Subcutaneous abdominal adipose tissue (tissue), 5 donors: ENCODE data around the gene LNX1.

Experiments used
- H3K27ac ChIP-seq: one replicate; pipeline ENCODE4 v1.7.0; 2013; ENCODE audit warnings: low read depth, mild to moderate bottlenecking, inconsistent platforms, low read length, moderate library complexity
- H3K27me3 ChIP-seq, 5 donors: one replicate each; pipeline ENCODE4 v1.7.0; 2013; ENCODE audit warnings: low read length in 5 of 5, inconsistent platforms in 1 of 5; ENCODE audit not compliant: control insufficient read depth in 5 of 5, insufficient read depth in 4 of 5
- H3K36me3 ChIP-seq, 5 donors: one replicate each; pipeline ENCODE4 v1.7.0; 2013; ENCODE audit warnings: low read length in 5 of 5; ENCODE audit not compliant: control insufficient read depth in 5 of 5, insufficient read depth in 5 of 5
- H3K4me1 ChIP-seq, 5 donors: one replicate each; pipeline ENCODE4 v1.7.0; 2013; ENCODE audit warnings: low read length in 5 of 5, mild to moderate bottlenecking in 3 of 5, moderate library complexity in 1 of 5; ENCODE audit not compliant: control insufficient read depth in 5 of 5, insufficient read depth in 5 of 5
- H3K4me3 ChIP-seq, 5 donors: one replicate each; pipeline ENCODE4 v1.7.0; 2013; ENCODE audit warnings: low read length in 5 of 5, low read depth in 1 of 5
- H3K9ac ChIP-seq, 5 donors: one replicate each; pipeline ENCODE4 v1.7.0; 2013; ENCODE audit warnings: low read length in 5 of 5, mild to moderate bottlenecking in 4 of 5, moderate library complexity in 3 of 5
- H3K9me3 ChIP-seq, 5 donors: one replicate each; pipeline ENCODE4 v1.7.0; 2013; ENCODE audit warnings: low read length in 5 of 5; ENCODE audit not compliant: control insufficient read depth in 5 of 5
- donor health status: healthy.
- donor health status: healthy.
- donor health status: healthy.
- donor health status: healthy.
- donor health status: healthy.

LNX1 gene

GRCh38 chr4:53591372-53591892 is at the start of gene LNX1:
Gene LNX1, minus strand, starts transcription at chr4:53591486. Its CDS starts 17,484 bp downstream, at chr4:53574002.
- H3K9ac ChIP-seq: no peak within 1 kb of the TSS
- no peaks in the 10 kb centered on the region for H3K27me3 ChIP-seq
- H3K36me3 ChIP-seq: no peaks in the 10 kb centered on the region
- no peaks in the 10 kb centered on the region for H3K9me3 ChIP-seq
- no peak within 1 kb of the TSS for H3K4me3 ChIP-seq
- H3K27ac ChIP-seq: no peak within 1 kb of the TSS
- peaks cover 0 to 40% (median 13%) of the 10 kb centered on the region in 5 donors for H3K4me1 ChIP-seq

GRCh38 chr4:53640576-53641453 is 49.5 kb upstream of the LNX1 start:
- H3K4me1 ChIP-seq: peaks cover 0 to 22% (median 0%) of the 10 kb centered on the region in 5 donors
- H3K4me3 ChIP-seq: no peak overlapping the region
- H3K27ac ChIP-seq: no peak overlapping the region
- peaks cover 0 to under 1% (median 0%) of the 10 kb centered on the region in 5 donors for H3K27me3 ChIP-seq
- no peak overlapping the region for H3K9ac ChIP-seq
- H3K36me3 ChIP-seq: no peaks in the 10 kb centered on the region
- H3K9me3 ChIP-seq: no peaks in the 10 kb centered on the region

GRCh38 chr4:53638919-53639318 is 47.6 kb upstream of the LNX1 start:
- peaks cover 0 to 3% (median 0%) of the 10 kb centered on the region in 5 donors for H3K27me3 ChIP-seq
- H3K27ac ChIP-seq: no peak overlapping the region
- H3K4me3 ChIP-seq: no peak overlapping the region
- no peak overlapping the region for H3K9ac ChIP-seq
- peaks cover 0 to 14% (median under 1%) of the 10 kb centered on the region in 5 donors for H3K4me1 ChIP-seq
- no peaks in the 10 kb centered on the region for H3K36me3 ChIP-seq
- no peaks in the 10 kb centered on the region for H3K9me3 ChIP-seq

- Histone ChIP-seq H3K4me3 (no peak overlapping the region), H3K9ac (no peak overlapping the region), H3K27me3 (peaks cover 0 to 3% (median 0%) of the 10 kb centered on the region in 5 donors), H3K36me3 (no peaks in the 10 kb centered on the region), H3K9me3 (no peaks in the 10 kb centered on the region), H3K4me1 (peaks cover 0 to 14% (median 6%) of the 10 kb centered on the region in 5 donors), H3K27ac (no peak overlapping the region)
Measured at GRCh38 chr4:53637348-53637747, 46.1 kb upstream of the LNX1 start.

- Histone ChIP-seq H3K36me3 (no peaks in the 10 kb centered on the region), H3K27me3 (peaks cover 0 to 3% (median 0%) of the 10 kb centered on the region in 5 donors), H3K4me3 (no peak overlapping the region), H3K9me3 (no peaks in the 10 kb centered on the region), H3K9ac (no peak overlapping the region), H3K27ac (no peak overlapping the region), H3K4me1 (peaks cover 0 to 14% (median 6%) of the 10 kb centered on the region in 5 donors)
Measured at GRCh38 chr4:53635697-53636483, 44.6 kb upstream of the LNX1 start.

- no peaks in the 10 kb centered on the region for H3K36me3 ChIP-seq
- no peak overlapping the region for H3K27ac ChIP-seq
- no peak overlapping the region for H3K9ac ChIP-seq
- H3K9me3 ChIP-seq: no peaks in the 10 kb centered on the region
- H3K4me1 ChIP-seq: peaks cover 0 to 12% (median 6%) of the 10 kb centered on the region in 5 donors
- peaks cover 0 to 3% (median 0%) of the 10 kb centered on the region in 5 donors for H3K27me3 ChIP-seq
- no peak overlapping the region for H3K4me3 ChIP-seq
Measured at GRCh38 chr4:53633608-53634007, 42.3 kb upstream of the LNX1 start.

- Histone ChIP-seq H3K4me3 (no peak overlapping the region), H3K4me1 (peaks cover 0 to 7% (median 5%) of the 10 kb centered on the region in 5 donors), H3K36me3 (no peaks in the 10 kb centered on the region), H3K27me3 (no peaks in the 10 kb centered on the region), H3K27ac (no peak overlapping the region), H3K9ac (no peak overlapping the region), H3K9me3 (no peaks in the 10 kb centered on the region)
Measured at GRCh38 chr4:53629296-53629695, 38.0 kb upstream of the LNX1 start.

GRCh38 chr4:53626491-53626890 is 35.2 kb upstream of the LNX1 start:
- H3K4me3 ChIP-seq: no peak overlapping the region
- no peak overlapping the region for H3K27ac ChIP-seq
- peaks cover 0 to 11% (median 0%) of the 10 kb centered on the region in 5 donors for H3K4me1 ChIP-seq
- no peaks in the 10 kb centered on the region for H3K9me3 ChIP-seq
- no peaks in the 10 kb centered on the region for H3K27me3 ChIP-seq
- no peaks in the 10 kb centered on the region for H3K36me3 ChIP-seq
- H3K9ac ChIP-seq: no peak overlapping the region

GRCh38 chr4:53625888-53626287 is 34.6 kb upstream of the LNX1 start:
- Histone ChIP-seq H3K4me1 (peaks cover 0 to 11% (median 0%) of the 10 kb centered on the region in 5 donors), H3K4me3 (no peak overlapping the region), H3K36me3 (no peaks in the 10 kb centered on the region), H3K27ac (no peak overlapping the region), H3K9me3 (no peaks in the 10 kb centered on the region), H3K27me3 (no peaks in the 10 kb centered on the region), H3K9ac (no peak overlapping the region)
